Umbilical cord (tissue), 2 donors: ENCODE measurements around the gene AKR1D1. TPM values are rescaled to one million over a fixed set of nuclear protein-coding genes. Genes with fewer than 3 reads are reported as not detected.
"Not testable (repeated sequence)": the region's sequence is repeated elsewhere in the genome, so short reads cannot be mapped to it uniquely, and the experiment has no call there.

Source experiments
- DNase-seq: peaks from one replicate; pipeline ENCODE4 v3.0.0-alpha.2; 2015; ENCODE audit warnings: low spot score
- total RNA-seq: library from RNA; depleted of rRNA; stranded (reverse); fragments of >200 nt; gene quantifications from one replicate; pipeline ENCODE4 v1.2.3, GENCODE V29; 2014; ENCODE audit warnings: low replicate concordance; ENCODE audit not compliant: insufficient read depth

Gene AKR1D1
- 65.2 TPM for total RNA-seq

- no peak for DNase-seq
These were observed at the start of gene AKR1D1 for GRCh38 chr7:138076196-138076595. TSS of gene AKR1D1 (plus strand) at chr7:138076459. CDS start at chr7:138076519, 60 bp downstream.

- no peak for DNase-seq
These were observed 49.2 kb upstream of the AKR1D1 start for GRCh38 chr7:138027100-138027499.

- no peak for DNase-seq
These were observed 47.1 kb upstream of the AKR1D1 start for GRCh38 chr7:138029126-138029525.

GRCh38 chr7:138029941-138030340 lies 46.3 kb upstream of the AKR1D1 start:
- peak; percentile 5 for DNase-seq

GRCh38 chr7:138030679-138031351 lies 45.4 kb upstream of the AKR1D1 start:
- DNase-seq = no peak

GRCh38 chr7:138032186-138032585 lies 44.1 kb upstream of the AKR1D1 start:
- DNase-seq = no peak

GRCh38 chr7:138032770-138033169 lies 43.5 kb upstream of the AKR1D1 start:
- DNase-seq = peak; percentile 48

GRCh38 chr7:138033241-138033640 lies 43.0 kb upstream of the AKR1D1 start:
- DNase-seq = no peak

- DNase-seq = no peak
These were observed 40.1 kb upstream of the AKR1D1 start for GRCh38 chr7:138036135-138036534.

GRCh38 chr7:138040063-138040462 lies 36.2 kb upstream of the AKR1D1 start:
- not testable (repeated sequence) for DNase-seq

- DNase-seq = no peak
These were observed 31.4 kb upstream of the AKR1D1 start for GRCh38 chr7:138044897-138045296.

GRCh38 chr7:138047907-138048306 lies 28.4 kb upstream of the AKR1D1 start:
- no peak for DNase-seq

- DNase-seq = no peak
These were observed 26.6 kb upstream of the AKR1D1 start for GRCh38 chr7:138049505-138050116.

- not testable (repeated sequence) for DNase-seq
These were observed 24.5 kb upstream of the AKR1D1 start for GRCh38 chr7:138051712-138052247.

- DNase-seq = no peak
These were observed 23.6 kb upstream of the AKR1D1 start for GRCh38 chr7:138052696-138053095.

GRCh38 chr7:138055698-138056097 lies 20.6 kb upstream of the AKR1D1 start:
- DNase-seq = not testable (repeated sequence)

- DNase-seq = no peak
These were observed 12.9 kb upstream of the AKR1D1 start for GRCh38 chr7:138063400-138063799.

- peak; percentile 93 for DNase-seq
These were observed 11.4 kb upstream of the AKR1D1 start for GRCh38 chr7:138064856-138065357.

GRCh38 chr7:138065827-138066226 lies 10.4 kb upstream of the AKR1D1 start:
- no peak for DNase-seq

- DNase-seq = peak; percentile 26
These were observed 9.3 kb upstream of the AKR1D1 start for GRCh38 chr7:138066954-138067394.

GRCh38 chr7:138067774-138068173 lies 8.5 kb upstream of the AKR1D1 start:
- no peak for DNase-seq

GRCh38 chr7:138070908-138071307 lies 5.4 kb upstream of the AKR1D1 start:
- no peak for DNase-seq

GRCh38 chr7:138072726-138073125 lies 3.5 kb upstream of the AKR1D1 start:
- DNase-seq = no peak
